Stomach (tissue), 4 donors: ENCODE measurements around the gene DLG2.

Source experiments
- CTCF ChIP-seq, 7 experiments: fragments of 450-650 bp in 4 of 7; fragments of 200-600 bp in 3 of 7; sonication (generic) in 3 of 7; IDR thresholded peaks; one replicate each; pipeline ENCODE4 v1.5.1; 2016 to 2019; ENCODE audit warnings: antibody characterized with exemption in 7 of 7, control low read depth in 2 of 7, mild to moderate bottlenecking in 1 of 7
- EP300 ChIP-seq: sonication (generic); formaldehyde crosslinking; IDR thresholded peaks from one replicate; pipeline ENCODE4 v1.6.1; 2017; ENCODE audit warnings: antibody characterized with exemption
- POLR2A ChIP-seq, 4 donors: fragments of 450-650 bp; IDR thresholded peaks; one replicate each; pipeline ENCODE4 v1.6.1; 2016; ENCODE audit warnings: antibody characterized with exemption in 4 of 4, control low read depth in 2 of 4, mild to moderate bottlenecking in 1 of 4, moderate library complexity in 1 of 4
- POLR2AphosphoS5 ChIP-seq, 3 donors: sonication (generic); formaldehyde crosslinking; IDR thresholded peaks; one replicate each; pipeline ENCODE4 v1.6.1; 2016; ENCODE audit warnings: antibody characterized with exemption in 3 of 3

GRCh38 chr11:83956119-83956697 is 1670.9 kb downstream of the DLG2 start:
- TF ChIP-seq EP300 (no peak), POLR2AphosphoS5 (IDR thresholded peaks at IDR 0.05) (no peak), CTCF (IDR thresholded peaks at IDR 0.05) (no peak), POLR2A (IDR thresholded peaks at IDR 0.05) (no peak)
